Effector CD4-positive, alpha-beta T cell (primary cell): Measurements from ENCODE around the gene SCN3B. TPM values are rescaled to one million over a fixed set of nuclear protein-coding genes. Genes with fewer than 3 reads are reported as not detected.
"Not testable (repeated sequence)": the region's sequence is repeated elsewhere in the genome, so short reads cannot be mapped to it uniquely, and the experiment has no call there.

Experiments used
- DNase-seq: peaks from one replicate; pipeline ENCODE4 v3.0.0-alpha.2; 2020
- total RNA-seq: gene quantifications from one replicate; lab custom pipeline; 2026; lab: John Stamatoyannopoulos, UW

The SCN3B gene, protein sequence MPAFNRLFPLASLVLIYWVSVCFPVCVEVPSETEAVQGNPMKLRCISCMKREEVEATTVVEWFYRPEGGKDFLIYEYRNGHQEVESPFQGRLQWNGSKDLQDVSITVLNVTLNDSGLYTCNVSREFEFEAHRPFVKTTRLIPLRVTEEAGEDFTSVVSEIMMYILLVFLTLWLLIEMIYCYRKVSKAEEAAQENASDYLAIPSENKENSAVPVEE
- total RNA-seq: not detected

DNA sequence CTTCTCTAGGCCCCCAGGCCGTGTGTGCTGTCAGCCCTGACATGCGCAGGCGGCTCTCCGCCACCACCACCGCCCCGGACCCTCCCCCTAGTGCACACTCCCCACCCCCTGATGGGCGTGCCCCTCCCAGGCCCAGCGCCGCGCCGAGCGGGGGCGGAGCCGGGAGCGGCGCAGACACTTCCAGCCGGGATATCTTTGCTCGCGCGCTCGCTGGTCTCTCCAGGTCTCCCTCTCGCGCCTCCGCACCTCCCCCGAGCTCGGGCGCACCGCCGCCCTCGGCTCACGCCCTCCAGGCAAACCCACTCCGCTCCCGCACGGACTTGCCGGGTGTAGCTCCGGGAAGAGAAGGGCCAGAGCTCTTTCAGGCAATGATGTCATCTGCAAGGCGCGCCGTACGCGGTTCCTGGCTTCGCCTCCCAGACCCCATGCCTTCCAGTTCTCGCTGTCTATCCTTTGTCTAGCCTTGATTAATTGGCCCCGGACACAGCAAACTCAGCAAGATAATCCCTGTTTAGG is at the start of gene SCN3B:
SCN3B (minus strand) TSS at position 59 of the 516 bp plus-strand sequence. CDS start 823 bp downstream, outside the sequence.
- no peak for DNase-seq

DNA sequence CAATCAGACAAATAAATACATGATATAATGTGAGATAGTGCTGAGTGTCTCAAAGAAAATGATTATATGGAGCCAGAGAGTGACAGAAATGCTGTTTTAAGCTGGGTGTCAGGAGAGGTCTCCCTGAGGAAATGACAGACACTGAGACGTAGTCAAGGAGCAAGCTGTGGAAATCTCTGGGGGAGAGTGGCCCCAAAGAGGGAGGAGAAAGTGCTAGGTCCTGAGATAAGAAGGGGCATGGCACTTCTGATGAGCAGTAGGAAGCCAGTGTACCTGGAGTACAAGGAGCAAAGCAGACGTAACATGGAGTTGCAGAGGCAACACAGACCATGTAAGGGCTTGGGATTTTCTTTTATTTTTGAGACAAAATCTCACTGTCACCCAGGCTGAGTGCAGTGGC is 48.3 kb upstream of the SCN3B start:
- no peak for DNase-seq

DNA sequence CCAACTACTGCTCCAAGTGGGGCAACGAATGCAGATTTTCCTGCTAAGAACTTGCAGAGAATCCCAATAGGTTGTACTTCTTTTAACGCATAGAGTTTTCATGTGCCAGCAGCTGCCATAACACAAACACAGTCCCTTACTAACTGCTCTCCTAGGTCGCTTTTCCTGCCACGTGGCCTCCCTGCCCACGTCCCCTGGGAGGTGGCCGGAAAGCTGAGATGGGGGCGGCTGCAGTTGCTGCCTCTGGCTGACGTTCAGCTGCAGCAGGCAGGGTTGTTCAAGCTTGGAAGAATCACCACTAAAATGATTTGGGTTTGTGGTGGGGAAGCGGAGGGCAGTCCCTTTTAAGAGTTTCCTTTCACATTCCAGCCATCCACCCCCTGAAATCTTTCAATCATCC is 47.7 kb upstream of the SCN3B start:
- no peak for DNase-seq

DNA sequence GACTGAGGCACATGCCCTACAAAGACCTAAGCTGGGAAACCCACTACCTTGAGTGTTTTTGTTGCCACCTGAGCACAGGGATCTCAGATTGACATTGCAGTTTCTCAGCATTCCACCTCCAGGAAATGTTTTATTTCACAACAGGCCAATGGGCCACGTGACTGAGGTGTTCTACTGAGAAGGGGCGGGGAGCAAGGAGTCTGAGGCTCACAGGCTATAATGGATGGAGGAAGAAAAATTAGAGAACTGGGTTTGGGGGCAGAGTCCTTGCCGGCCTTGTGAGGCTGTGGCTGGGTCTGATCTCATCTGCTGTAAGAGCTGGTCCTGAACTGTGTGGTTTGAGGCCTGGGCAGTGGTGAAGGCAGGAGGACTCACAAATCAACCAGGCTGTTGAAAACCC is 46.3 kb upstream of the SCN3B start:
- DNase-seq: no peak

DNA sequence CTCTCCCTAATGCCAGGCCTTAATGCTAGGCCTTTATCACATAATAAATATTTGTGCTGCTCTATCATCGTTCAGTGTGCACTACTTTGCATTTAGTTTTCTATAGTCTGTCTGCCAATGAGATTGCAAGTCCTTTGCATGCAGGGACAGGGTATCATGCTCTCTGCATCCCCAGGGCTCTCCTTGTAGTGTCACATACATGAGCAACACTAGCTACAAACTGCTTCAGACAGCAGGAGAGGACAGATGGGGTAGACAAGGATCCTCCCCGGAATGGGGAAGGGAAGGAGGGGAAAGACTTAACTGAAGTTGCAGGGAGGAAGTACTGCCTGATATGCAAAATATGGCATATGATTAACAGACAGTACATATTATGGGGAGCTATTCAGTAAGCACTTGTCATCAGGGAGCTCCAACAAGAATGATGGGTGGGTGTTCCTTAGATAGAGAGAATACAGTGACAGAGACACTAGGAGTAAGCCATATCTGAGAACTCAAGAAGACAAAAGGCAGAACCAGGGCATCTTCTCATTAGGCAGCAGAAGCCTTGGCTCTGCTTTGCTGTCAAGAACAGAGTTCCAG is 44.2 kb upstream of the SCN3B start:
- DNase-seq: no peak

DNA sequence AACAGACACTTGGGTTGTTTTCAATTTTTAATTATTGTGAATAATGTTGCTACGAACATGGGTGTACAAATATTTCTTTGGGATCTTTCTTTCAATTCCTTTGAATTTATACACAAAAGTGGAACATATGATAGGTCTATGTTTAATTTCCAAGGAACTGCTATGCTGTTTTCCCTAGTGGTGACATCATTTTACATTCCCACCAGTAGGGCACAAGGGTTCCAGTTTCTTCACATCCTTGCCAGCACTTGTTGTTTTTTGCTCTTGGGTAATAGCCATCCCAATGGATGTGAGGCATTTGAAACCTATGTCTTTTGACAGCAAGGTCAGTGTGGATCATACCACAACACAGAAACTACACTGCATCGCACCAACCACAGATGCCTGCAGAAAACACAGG is 41.8 kb upstream of the SCN3B start:
- no peak for DNase-seq

DNA sequence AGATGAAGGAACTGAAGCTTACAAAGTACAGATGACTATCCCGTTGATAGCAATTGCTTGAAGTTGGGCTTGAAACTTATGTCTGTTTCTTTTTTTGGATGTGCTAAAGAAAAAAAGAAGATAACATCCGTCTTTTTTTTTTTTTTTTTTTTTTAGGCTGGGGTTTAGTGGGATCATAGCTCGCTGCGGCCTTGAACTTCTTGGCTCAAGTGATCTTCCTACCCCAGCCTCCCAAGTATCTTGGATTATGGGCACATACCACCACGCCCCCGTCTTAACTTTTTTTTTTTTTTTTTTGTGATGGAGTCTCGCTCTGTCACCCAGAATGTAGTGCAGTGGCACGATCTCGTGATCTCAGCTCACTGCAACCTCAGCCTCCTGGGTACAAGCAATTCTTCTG is 40.8 kb upstream of the SCN3B start:
- no peak for DNase-seq

DNA sequence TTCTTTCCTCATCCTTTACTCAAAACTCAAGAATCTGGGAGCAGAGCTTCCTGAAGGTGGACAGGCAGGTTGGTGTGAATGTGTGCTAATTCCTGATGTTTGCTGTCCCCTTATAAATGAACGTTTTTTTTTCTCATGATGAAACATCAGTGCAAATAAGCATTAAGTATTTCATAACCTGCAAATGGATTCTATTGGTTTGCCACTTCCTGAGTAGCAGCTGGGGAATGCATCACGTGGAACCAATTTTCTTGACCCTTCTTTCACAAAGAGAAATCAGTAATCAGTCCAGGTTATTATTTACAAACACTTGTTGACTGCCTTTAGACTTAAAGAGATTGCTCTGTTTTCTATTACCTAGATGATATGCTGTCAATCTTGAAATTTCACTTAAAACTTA is 40.1 kb upstream of the SCN3B start:
- DNase-seq: no peak

DNA sequence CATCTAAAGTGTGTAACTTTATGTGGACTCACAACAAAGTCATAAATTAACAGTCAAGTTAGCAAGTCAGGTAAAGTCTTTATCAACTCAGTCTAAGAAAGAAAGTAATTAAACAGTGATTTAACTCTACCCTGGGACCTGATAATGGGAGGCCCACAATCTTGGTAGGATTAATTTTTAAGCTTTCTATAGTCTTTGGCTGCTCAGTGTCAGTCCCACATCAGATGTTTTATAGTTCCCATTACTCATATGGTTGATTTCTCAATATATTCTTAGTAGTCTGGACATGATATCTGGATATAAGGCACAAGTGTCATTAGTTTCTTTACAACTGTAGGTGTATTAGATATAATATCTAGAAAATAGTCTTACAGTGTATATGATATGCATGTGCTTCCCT is 38.5 kb upstream of the SCN3B start:
- DNase-seq: no peak

DNA sequence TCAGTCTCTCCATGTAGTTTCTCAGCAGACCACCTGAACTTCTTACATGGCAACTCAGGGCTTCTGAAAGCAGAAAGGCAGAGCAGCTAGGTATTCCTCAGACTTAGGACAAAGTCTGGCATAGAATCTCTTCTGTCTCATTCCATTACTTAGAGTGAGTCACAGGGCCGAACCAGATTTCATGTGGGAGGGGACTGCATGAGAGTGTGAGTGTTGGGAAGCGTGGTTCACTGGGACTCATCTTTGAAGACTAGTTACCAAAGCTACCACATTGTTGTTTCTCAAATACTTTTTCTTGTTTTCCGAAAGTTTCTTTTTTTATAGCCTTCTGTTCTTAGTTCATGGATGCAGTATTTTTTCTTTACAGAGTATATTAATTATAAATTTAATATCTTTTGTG is 36.1 kb upstream of the SCN3B start:
- DNase-seq: no peak

DNA sequence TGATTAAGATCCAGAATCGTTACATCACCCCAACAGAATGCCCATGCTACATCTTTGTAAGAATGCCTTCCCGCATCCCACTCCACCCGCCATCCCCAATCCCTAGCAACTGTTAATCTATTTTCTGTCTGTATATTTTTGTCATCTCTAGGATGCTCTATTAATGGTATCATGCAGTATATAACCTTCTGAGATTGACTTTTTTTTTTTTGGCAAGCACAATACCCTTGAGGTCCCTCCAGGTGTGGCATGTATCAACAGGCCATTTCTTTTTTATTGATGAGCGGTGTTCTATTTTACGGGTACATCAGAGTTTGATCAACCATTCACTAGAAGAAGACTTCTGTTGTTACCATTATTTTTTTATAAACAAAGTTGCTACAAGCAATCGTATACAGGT is 30.2 kb upstream of the SCN3B start:
- DNase-seq: no peak

DNA sequence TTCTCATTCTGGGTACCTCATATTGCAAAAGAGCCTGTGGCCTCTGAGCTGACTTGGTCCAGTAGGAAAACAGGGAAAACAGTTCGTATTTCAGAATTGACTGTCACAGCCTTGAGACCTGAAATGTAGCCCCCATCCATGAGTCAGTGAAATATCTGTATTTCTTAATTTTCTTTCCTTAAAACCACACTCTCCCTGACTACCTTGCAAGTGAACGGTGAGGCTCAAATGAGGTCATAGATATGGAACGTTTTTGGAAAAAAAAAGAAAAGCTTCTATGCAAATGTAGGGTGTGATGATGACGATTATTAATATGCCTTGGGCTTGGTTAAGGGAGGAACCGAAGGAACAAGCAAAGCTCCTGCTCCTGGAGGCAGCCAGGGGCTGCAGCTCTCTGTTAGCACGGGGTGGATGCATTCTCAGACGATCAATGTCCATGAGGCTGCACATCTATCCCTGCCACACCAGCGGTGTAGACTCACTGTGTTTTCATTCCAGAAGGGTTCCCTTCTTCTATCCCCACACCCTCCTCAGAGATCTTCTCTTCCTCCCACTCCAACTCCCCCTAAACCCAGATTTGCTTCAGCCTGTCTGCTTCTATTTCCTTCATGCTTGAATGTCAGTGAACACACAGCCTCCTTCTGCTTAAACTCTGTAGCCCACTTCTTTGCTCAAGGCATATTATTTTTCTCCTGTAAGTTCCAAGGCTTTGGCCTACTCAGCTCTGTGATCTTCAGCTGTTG is 29.2 kb upstream of the SCN3B start:
- DNase-seq: no peak

DNA sequence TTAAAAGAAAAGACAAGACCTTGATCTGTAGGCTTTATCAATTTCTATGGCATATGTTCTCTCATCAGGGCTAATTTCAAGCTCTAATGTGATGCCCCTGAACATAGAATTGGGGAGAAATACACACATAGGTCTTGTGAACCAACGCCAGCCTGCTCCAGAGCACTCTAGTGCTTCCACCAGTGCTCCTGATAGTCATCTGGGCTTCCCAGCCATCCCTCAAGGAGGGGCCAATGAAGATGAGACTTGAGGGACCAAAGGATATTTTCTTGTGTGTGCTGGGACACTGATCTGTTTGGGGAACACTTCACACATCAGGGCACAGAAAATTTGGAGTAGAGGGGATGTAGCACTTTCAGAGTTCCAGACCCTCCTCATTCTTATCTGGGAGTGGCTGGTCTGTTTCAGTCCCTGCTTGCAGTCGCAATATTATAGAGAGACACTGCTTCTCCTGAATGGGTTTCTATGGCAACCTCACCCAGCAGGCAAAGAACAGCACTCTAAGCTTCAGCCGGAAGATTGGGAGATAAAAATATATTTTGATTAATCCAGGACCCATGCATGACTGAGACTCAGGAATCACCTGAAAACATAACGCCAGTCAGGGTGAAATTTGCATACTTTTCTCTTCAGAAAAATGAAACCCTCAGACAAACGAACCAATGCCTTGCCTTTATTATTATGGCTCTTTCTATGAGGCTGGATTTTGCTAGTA is 28.4 kb upstream of the SCN3B start:
- no peak for DNase-seq

DNA sequence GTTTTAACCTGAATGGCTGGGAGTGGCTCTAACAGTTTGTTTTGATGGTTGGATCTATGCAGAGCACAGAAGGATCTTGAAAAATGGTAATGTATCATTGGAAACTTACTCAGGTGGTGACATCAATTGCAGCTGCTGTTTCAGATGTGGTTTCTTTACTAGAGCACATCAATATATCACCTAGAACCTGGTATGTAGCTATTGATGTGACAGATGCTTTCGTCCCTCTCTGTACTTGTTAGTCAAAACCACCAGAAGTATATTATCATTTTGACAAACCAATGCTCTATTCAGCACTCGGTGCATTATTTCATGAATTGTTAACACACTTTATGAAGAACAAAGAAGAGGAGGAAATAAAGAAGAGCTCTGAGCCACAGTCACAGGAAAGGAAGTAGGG is 26.6 kb upstream of the SCN3B start:
- no peak for DNase-seq

DNA sequence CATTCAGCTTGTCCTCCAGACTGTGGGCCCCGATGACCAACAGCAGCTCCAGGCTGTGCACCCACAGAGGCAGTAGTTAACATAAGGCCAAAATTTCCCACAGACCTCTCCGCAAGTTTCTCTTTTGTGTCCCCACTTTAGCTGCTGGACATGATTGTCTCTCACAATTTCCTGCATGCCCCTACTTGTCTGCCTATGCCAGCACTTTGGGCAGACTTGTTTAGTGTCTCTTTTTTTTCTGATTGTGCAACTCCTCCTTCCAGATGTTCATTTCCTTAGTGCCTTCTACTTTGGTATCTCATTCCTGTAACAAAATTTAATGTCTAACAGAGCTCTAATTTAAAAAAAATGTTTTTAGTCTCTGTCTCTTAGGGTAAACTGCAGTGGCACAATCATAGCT is 23.8 kb upstream of the SCN3B start:
- no peak for DNase-seq

DNA sequence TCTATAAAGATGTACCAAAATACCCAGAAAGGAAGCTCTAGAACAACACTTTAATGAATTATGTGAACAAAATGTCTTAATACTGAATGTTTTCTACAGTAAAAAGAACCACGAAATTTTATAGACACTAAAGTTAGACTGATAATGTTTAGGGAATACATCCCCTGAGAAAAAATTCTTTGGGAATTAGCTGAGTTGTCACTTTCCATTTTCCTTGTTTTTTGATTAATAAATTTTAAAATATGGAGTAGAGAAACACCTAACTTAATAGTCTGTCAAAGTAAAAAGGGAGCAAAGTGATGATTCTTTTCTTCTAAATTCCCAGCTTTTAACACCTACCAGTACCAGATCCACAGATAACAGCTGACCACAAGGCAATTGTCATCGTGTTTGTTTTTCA is 23.1 kb upstream of the SCN3B start:
- no peak for DNase-seq

DNA sequence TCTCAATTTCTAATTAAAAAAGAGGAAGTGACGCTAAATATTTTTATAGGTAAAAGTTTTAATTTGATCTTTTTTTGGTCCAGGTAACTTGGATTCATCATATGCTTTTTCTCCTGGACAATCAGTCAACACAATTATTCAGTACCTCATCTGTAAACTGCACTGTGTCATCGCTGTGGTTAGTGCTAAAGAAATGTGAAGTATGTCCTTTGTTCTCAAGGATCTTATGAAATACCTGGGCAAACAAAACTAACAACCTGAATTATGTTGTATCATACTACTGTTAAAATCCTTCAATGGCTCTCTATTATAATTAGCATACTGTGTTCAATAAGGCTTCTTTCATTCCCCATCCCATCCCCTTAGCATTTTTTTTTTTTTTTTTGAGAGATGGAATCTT is 19.9 kb upstream of the SCN3B start:
- DNase-seq: no peak

DNA sequence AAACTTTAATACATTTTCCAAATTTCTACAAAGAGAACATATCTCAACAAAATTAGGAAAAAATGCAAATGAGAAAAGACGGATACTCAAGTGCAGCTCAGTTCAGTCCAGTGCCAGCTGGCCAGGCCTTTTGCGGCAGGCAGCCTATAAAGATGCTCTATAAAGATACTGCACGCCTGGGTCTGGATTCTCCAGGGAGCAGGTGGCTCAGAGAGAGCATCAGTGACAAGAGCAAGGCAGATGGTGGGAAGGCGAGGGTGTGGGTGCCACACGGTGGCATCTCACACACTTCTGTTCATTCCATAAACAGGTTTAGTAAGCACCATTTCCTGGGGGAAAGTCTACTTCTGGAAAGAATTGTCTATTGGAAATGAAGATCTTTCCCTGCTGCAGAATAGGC is 18.1 kb upstream of the SCN3B start:
- no peak for DNase-seq

DNA sequence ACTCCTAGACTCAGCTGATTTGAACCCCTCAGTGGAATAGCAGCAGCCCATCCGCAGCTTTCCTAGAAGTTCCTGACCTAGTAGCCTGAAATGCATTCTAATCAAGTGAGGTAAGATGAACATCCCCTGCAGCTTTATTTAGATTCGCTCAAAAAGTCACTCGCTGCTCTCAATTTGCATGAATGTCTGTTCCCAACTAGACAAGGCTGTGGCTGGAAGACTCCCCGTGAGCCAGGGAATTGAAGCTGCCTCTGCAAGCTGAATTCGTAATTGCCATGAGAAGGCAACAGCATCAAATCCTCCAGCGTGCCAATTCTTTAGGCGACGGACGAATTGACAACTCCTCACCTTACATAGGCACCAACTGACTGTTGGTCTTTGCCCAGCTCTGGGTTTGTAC is 17.1 kb upstream of the SCN3B start:
- no peak for DNase-seq

DNA sequence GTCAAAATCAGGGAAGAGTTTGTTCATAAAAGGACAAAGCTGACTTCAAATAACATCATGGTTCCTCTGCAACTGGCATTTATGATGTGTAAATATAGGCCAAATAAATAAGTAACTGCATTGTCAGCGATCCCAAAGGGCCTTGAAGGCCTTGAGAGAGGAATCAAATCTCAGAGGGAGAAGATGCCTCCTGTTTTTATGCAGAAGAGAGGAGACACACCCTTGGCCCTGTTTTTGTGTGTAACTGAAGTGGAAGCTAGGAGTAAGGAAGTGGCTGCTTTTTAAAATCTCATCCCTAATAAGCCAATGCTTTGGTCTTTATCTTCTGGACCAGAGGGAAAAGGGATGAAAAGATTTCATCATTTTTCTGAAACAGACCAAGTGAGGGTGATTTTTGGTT is 15.7 kb upstream of the SCN3B start:
- no peak for DNase-seq

DNA sequence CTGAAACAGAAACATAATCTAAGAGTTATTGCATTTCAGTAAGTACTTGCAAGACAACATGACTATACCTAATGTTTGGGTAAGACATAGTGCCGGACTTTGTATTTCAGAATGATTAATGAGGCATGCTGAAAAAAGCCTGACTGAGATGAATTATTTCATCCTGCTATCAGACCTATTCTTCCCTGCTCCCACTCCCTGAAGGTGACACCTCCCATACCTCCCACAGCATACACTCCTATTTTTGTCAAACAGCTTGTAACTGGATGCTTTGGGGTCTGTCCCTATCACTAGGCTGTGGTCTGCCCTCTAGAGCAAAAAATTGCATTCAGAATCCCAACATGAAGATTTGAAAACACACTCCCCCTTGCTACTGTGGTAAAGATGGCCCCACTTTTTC is 10.9 kb upstream of the SCN3B start:
- no peak for DNase-seq

DNA sequence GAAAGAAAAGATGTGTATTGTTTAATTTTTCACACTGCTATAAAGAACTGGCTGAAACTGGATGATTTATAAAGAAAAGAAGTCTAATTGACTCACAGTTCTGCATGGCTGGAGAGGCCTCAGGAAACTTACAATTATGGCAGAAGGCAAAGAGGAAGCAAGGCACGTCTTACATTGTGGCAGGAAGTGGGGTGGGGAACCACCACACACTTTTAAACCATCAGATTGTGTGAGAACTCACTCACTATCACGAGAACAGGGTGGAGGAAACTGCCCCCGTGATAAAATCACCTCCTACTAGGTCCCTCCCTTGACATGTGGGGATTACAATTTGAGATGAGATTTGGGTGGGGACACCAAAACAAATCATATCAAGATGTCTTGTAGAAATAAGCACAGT is 5.5 kb upstream of the SCN3B start:
- not testable (repeated sequence) for DNase-seq

DNA sequence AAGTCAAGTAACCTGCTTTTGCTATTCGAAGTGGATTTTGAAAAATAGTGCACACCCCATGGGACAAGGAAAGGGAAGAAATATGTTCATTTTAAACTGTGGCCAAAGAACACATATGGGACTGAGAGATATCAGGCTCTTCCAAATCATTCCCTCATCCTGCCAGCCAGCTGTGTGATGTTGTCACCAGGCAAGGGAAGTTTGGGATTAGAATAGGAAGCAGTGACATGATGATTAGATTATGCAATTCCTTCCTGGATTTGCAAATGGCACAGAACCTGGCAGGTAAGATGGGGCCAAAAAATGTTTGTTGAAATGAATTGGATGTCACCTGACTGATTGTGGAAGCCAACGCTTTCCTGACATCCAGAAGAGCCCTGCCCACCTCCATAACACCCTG is 4.9 kb upstream of the SCN3B start:
- DNase-seq: no peak
